IMR-90 (cell line): Measurements from ENCODE around the gene DNMT3A.

Source experiments
- CEBPB ChIP-seq: IDR thresholded peaks from 2 replicates; pipeline ENCODE4 v1.6.1; 2012; ENCODE audit warnings: low read depth, low read length, improper control_type of control experiment
- CTCF ChIP-seq: conservative IDR thresholded peaks from 2 replicates; pipeline ENCODE4 v1.5.1; 2012; ENCODE audit warnings: mild to moderate bottlenecking, low read depth, low read length, improper control_type of control experiment
- MAZ ChIP-seq: IDR thresholded peaks from 2 replicates; pipeline ENCODE4 v1.6.1; 2012; ENCODE audit warnings: low read depth, mild to moderate bottlenecking, low read length, improper control_type of control experiment, moderate library complexity, borderline replicate concordance
- POLR2A ChIP-seq: IDR thresholded peaks from 2 replicates; pipeline ENCODE4 v1.6.1; 2012; ENCODE audit warnings: mild to moderate bottlenecking, low read depth, low read length
- RAD21 ChIP-seq: IDR thresholded peaks from 2 replicates; pipeline ENCODE4 v1.6.1; 2012; ENCODE audit warnings: low read length, improper control_type of control experiment
- RFX5 ChIP-seq: IDR thresholded peaks from 2 replicates; pipeline ENCODE4 v1.8.0; 2012; ENCODE audit warnings: low read depth, mild to moderate bottlenecking, low read length, moderate library complexity
- TF ChIP-seq, protein P1 (sequence below): fragments of 150-350 bp; IDR thresholded peaks from 2 replicates; pipeline ENCODE4 v1.6.1; 2017; ENCODE audit warnings: mild to moderate bottlenecking, antibody characterized with exemption, low read length, low read depth

DNA sequence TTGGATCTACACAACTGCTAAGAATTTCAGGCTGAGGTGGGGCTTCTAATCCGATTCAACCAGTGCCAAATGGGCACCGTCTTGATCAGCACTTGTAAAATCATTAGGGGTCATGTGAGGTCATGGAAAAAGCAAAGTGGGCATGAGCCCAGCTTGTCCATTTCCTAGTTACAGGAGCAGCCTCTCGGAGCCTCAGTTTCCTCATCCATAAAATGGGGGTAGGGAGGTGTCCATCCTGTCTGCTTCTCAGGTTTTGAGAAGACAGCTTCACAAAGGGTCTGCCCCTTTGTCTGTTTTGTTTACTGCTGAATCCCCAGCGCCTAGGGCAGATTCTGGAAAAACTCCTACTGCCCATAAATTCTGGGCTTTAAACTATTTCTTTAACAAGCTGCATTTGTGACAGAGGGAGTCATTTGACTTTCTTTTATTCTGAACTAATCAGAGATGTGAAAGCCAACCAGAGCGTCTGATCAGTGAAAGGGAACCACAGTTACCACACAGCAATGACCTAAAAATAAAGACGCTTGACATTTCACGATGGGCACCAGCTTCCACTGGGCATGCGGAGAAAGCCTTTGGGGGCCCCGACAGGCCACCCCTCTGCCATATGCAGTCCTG, 38.9 kb downstream of the DNMT3A start:
- no peak for TF ChIP-seq CEBPB
- TF ChIP-seq RAD21 = no peak
- no peak for TF ChIP-seq POLR2A
- TF ChIP-seq, protein P1, sequence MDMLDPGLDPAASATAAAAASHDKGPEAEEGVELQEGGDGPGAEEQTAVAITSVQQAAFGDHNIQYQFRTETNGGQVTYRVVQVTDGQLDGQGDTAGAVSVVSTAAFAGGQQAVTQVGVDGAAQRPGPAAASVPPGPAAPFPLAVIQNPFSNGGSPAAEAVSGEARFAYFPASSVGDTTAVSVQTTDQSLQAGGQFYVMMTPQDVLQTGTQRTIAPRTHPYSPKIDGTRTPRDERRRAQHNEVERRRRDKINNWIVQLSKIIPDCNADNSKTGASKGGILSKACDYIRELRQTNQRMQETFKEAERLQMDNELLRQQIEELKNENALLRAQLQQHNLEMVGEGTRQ = no peak
- TF ChIP-seq CTCF = no peak
- TF ChIP-seq MAZ = no peak
- TF ChIP-seq RFX5 = no peak
